Erythroblast (primary cell): Measurements from ENCODE around the gene RAD51B.
A peak's percentile ranks its signal among the peaks of the same experiment; 100 is the strongest.

ENCODE experiments used
- DNase-seq, 2 experiments: peaks; one replicate each; lab custom pipeline; 2025; lab: John Stamatoyannopoulos, UW
- GATA1 ChIP-seq: IDR thresholded peaks from 2 replicates; pipeline ENCODE4 v1.6.1; 2011; ENCODE audit warnings: low read depth, mild to moderate bottlenecking, control low read depth, low read length, moderate library complexity
- POLR2A ChIP-seq: IDR thresholded peaks from 2 replicates; pipeline ENCODE4 v1.6.1; 2011; ENCODE audit warnings: mild to moderate bottlenecking, low read length

RAD51B gene

GRCh38 chr14:68065322-68065721, 245.7 kb downstream of the RAD51B start:
- DNase-seq = no peak
- TF ChIP-seq GATA1 (no peak), POLR2A (no peak)

GRCh38 chr14:68074765-68075381, 255.3 kb downstream of the RAD51B start:
- no peak for DNase-seq
- TF ChIP-seq POLR2A (no peak), GATA1 (no peak)

- DNase-seq = no peak
- no peak for TF ChIP-seq POLR2A
Observed at GRCh38 chr14:68075382-68076029, 255.9 kb downstream of the RAD51B start.

DNA sequence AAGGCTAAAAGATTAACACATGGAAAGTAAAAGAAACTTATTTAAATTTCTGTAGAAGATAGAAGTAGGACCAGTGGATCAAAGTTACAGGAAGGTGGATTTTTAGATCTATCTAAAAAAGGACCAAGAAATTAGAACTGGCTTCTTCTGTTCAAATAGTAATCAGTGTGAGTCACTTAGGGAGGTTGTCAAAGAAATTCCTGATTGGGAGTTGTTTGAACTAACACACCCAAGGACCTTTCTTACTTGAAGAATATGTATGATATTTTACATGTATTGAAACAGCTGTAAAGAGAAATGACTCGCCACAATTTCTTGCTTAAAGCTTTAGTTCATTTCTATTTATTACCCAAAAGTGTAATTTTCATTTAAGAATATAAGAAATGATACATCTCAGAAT, 256.9 kb downstream of the RAD51B start:
- no peak for TF ChIP-seq POLR2A
- no peak for TF ChIP-seq GATA1

DNA sequence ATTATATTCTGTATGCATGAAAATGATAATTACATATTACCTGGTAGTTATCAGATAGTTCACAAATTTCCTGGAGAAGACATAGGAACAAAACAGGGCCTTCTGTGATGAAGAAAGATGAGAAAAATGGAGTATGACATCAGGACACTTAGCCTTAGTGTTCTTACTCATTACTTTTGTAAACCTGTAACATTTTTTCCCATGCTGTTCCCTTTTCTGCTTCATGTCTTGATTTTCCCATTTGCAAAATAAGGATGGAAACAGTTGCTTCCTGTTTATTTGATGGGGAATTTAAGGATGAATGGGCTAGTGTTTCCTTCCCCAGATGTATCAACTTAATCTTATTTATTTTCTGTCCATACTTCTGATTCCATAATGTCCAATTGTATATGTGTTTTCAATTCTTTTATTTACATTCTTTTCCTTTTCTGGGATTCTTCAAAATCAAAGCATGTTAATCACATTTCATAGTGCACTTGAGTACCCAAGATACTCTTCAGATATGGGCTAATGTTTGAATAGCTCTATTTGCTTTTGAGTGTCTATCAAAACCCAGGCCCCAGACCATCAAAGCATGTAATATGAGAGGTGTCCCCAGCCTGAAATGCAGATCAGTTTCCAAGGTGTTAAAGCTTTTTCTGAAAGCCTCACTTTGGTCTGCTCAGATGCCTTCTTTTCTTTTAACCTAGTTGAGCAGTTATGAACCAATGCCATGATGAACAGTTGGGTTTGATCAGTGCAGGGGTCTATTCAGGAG, 260.5 kb downstream of the RAD51B start:
- TF ChIP-seq GATA1 (no peak), POLR2A (no peak)
- no peak for DNase-seq

More for the DNA sequence above, 256.9 kb downstream of the RAD51B start:
- no peak for DNase-seq

DNA sequence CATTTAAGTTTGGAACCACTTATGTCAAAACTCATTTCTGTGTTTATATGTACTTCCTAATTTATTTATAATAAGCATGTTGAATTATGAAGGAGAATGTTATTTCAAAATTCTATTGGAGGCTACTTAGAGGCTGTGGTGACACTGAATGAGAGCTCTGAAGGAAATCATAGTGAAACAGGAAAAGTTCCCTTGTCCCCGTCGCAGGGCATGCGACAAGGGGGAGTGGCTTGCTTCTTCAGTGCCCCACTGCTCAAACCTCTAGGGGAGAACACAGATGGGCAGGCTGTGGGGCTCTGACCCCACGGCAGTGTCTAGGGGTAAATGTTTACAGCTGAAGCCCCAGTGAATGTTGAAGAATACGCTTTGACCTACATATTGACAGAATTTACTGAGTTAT, 261.9 kb downstream of the RAD51B start:
- DNase-seq = no peak
- TF ChIP-seq POLR2A (no peak), GATA1 (no peak)

DNA sequence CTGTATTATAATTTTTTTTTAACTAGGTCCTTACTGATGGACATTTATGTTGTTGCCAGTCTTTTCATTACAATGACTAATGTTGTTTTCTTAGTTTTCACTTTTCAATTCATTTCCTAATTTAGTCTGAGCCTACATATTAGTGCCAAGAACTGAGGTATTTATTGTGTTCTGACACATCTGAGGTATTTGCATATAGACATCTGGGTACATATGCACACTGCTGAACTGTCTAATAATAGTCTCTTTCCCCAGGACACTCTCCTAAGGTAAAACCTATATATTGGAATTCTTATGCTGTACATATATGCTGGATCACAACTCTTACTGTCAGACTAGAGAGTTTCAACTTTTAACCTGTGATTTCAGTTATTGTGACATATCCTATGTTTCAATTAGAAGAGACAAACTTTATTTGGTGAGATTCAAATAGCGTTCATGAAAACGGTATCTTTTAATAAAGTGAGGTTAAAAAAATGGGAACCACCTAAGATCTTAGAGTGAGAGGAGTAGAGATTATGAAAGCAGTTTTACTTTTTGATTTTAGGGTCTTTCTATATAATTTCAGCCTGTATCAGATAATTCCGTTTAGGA, 263.2 kb downstream of the RAD51B start:
- DNase-seq = no peak
- TF ChIP-seq POLR2A = no peak
- TF ChIP-seq GATA1 = no peak

GRCh38 chr14:68084256-68084655, 264.7 kb downstream of the RAD51B start:
- TF ChIP-seq POLR2A (no peak), GATA1 (no peak)
- peak in 1 of 2 experiments; percentile 10 for DNase-seq

- no peak for TF ChIP-seq POLR2A
- TF ChIP-seq GATA1 = no peak
- no peak for DNase-seq
Observed at GRCh38 chr14:68085742-68086141, 266.2 kb downstream of the RAD51B start.

DNA sequence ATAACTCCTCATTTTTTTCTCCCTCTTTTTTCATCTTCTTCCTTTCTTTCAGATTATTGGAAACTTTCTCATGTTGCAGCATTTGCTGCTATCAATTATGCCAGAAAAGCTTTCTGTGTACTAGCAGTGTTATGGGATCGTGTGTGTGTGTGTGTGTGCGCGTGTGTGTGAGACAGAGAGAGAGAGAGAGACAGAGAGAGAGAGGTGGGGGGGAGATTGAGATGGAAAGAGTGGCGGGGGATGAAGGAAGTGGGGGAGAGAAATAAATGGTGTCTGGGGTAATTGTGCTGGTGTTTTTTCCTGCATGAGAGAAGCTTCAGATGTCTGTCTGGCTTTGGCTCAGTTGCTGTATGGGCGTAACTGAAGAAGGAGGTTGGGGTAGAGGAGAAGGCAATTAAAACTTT, 268.9 kb downstream of the RAD51B start:
- DNase-seq = no peak
- TF ChIP-seq GATA1 = no peak
- TF ChIP-seq POLR2A = no peak

- no peak for TF ChIP-seq POLR2A
- TF ChIP-seq GATA1 = no peak
- no peak for DNase-seq
Observed at GRCh38 chr14:68089146-68089731, 269.7 kb downstream of the RAD51B start.

GRCh38 chr14:68094158-68094557, 274.6 kb downstream of the RAD51B start:
- TF ChIP-seq POLR2A = no peak
- no peak for TF ChIP-seq GATA1
- DNase-seq = no peak

DNA sequence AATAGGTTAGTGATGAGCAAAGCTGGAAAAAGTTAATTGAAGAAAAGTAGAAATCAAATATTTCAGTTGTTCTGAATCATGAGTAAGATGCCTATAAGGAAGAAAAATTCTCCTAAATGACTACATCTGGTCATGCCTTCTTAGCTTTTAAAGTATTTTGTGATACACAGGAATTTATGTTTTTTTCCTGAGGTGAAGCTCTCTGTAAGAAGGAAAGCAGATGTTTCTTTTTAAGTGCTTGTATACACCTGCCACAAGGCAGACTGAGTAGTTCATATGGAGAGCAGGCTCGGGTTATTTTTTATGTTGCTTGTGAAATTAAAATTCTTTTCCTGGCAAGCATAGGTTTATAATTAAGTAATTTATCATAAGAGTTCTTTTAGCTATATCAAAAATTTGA, 275.2 kb downstream of the RAD51B start:
- DNase-seq = no peak

More for the DNA sequence above, 275.2 kb downstream of the RAD51B start:
- TF ChIP-seq GATA1 (no peak), POLR2A (no peak)
